Measurements from ENCODE around the gene ECE1.

Gene ECE1

DNA sequence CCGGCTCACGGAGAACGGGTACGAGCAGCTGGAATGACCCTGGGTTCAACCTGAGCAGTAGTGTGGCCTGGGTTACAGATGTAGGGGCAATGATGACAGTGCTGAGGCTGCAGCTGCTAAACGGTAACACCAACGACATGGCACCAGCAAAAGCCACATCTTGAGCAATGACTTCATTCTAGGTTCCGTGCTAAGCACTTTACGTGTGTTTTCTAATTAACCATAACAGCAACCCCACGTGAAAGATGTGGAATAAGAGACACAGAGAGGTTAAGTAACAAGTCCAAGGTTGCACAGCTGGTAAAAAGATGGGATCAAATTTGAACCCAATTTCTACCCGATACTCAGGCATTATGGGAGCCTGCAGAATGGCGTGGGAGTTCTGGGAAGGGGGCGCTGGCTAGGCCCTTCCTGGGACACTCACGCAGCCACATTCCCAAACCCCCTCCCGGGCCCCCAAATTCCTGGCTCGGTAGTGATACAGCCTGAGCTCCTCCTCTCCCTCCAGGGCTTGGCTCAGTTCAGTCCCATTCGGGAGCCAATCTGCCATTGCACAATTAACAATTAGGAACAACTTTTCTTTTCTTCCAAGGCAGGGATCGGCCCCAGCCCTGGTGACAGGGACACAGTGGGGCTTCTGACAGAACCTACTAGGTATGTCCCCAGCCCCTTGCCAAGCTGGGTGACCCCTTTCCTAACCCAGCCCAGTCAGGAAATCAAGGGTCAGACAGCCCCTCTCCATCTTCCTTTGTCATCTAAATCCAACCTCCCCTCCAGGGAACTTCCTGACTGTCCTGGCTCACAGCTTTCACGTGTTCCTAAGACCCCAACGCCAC lies 23.8 kb upstream of the ECE1 start:
- peak overlapping the region; percentile 49 for H3K27ac ChIP-seq (replicated peaks)
- TF ChIP-seq, protein P1, sequence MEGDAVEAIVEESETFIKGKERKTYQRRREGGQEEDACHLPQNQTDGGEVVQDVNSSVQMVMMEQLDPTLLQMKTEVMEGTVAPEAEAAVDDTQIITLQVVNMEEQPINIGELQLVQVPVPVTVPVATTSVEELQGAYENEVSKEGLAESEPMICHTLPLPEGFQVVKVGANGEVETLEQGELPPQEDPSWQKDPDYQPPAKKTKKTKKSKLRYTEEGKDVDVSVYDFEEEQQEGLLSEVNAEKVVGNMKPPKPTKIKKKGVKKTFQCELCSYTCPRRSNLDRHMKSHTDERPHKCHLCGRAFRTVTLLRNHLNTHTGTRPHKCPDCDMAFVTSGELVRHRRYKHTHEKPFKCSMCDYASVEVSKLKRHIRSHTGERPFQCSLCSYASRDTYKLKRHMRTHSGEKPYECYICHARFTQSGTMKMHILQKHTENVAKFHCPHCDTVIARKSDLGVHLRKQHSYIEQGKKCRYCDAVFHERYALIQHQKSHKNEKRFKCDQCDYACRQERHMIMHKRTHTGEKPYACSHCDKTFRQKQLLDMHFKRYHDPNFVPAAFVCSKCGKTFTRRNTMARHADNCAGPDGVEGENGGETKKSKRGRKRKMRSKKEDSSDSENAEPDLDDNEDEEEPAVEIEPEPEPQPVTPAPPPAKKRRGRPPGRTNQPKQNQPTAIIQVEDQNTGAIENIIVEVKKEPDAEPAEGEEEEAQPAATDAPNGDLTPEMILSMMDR (IDR thresholded peaks at IDR 0.05; ENCODE audit: insufficient read depth, low read length): no peak
- TF ChIP-seq POLR2AphosphoS5 (IDR thresholded peaks at IDR 0.05; ENCODE audit: low read depth) (peak; percentile 92), SPI1 (IDR thresholded peaks at IDR 0.05; ENCODE audit: borderline replicate concordance, low read depth) (no peak)
- TF ChIP-seq, protein P2, sequence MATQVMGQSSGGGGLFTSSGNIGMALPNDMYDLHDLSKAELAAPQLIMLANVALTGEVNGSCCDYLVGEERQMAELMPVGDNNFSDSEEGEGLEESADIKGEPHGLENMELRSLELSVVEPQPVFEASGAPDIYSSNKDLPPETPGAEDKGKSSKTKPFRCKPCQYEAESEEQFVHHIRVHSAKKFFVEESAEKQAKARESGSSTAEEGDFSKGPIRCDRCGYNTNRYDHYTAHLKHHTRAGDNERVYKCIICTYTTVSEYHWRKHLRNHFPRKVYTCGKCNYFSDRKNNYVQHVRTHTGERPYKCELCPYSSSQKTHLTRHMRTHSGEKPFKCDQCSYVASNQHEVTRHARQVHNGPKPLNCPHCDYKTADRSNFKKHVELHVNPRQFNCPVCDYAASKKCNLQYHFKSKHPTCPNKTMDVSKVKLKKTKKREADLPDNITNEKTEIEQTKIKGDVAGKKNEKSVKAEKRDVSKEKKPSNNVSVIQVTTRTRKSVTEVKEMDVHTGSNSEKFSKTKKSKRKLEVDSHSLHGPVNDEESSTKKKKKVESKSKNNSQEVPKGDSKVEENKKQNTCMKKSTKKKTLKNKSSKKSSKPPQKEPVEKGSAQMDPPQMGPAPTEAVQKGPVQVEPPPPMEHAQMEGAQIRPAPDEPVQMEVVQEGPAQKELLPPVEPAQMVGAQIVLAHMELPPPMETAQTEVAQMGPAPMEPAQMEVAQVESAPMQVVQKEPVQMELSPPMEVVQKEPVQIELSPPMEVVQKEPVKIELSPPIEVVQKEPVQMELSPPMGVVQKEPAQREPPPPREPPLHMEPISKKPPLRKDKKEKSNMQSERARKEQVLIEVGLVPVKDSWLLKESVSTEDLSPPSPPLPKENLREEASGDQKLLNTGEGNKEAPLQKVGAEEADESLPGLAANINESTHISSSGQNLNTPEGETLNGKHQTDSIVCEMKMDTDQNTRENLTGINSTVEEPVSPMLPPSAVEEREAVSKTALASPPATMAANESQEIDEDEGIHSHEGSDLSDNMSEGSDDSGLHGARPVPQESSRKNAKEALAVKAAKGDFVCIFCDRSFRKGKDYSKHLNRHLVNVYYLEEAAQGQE (IDR thresholded peaks at IDR 0.05; ENCODE audit: insufficient replicate concordance, low read depth): no peak
- peak in 1 of 2 experiments; percentile 76 for DNase-seq (ENCODE audit: low read depth in 1 of 2, low spot score in 1 of 2)
- H3K27me3 ChIP-seq (ENCODE audit: insufficient read depth, poor library complexity, severe bottlenecking): no peaks in the 10 kb centered on the region
- H3K4me3 ChIP-seq (replicated peaks; ENCODE audit: insufficient read depth, low read length): no peak overlapping the region

DNA sequence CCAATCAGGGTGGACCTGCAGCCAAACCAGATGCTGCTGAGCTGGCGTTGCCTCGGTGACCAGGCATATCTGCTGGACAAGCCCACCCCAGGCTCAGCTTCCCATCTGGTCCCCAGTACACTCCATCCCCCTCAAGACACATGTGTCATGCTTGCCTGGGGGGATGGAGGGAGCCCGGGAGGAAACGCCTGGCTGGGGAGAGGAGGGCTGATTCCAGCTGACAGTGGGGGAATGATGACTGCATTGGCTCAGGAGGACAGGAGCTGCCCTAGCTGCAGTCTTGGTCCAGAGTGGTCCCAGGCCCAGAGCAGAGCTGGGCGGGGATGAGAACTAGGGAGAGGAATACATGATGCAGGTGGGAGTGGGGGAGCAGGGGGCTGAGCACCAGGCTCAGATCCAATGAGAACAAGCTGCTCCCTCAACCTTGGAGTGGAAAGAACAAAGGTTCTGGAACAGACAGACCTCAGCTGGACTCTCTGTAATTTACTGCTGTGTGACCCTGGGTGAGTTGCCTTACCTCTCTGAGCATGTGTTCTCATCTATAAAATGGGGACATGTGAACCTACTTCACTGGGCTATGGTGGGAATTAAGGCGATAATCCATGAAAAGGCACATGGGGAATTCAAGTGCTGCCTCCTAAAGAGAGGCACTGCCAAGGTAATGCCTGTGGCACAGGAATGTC lies 23.1 kb upstream of the ECE1 start:
- TF ChIP-seq GABPA (IDR thresholded peaks at IDR 0.05; ENCODE audit: low read depth) (no peak), SPI1 (IDR thresholded peaks at IDR 0.05; ENCODE audit: borderline replicate concordance, low read depth) (no peak), POLR2AphosphoS5 (IDR thresholded peaks at IDR 0.05; ENCODE audit: low read depth) (no peak)
- TF ChIP-seq, protein P1 (IDR thresholded peaks at IDR 0.05; ENCODE audit: insufficient read depth, low read length): no peak
- TF ChIP-seq, protein P2 (IDR thresholded peaks at IDR 0.05; ENCODE audit: insufficient replicate concordance, low read depth): no peak
- Histone ChIP-seq H3K27me3 (ENCODE audit: insufficient read depth, poor library complexity, severe bottlenecking) (no peaks in the 10 kb centered on the region), H3K27ac (replicated peaks) (peak overlapping the region; percentile 49), H3K4me3 (replicated peaks; ENCODE audit: insufficient read depth, low read length) (no peak overlapping the region)
- DNase-seq (ENCODE audit: low read depth in 1 of 2, low spot score in 1 of 2): no peak

DNA sequence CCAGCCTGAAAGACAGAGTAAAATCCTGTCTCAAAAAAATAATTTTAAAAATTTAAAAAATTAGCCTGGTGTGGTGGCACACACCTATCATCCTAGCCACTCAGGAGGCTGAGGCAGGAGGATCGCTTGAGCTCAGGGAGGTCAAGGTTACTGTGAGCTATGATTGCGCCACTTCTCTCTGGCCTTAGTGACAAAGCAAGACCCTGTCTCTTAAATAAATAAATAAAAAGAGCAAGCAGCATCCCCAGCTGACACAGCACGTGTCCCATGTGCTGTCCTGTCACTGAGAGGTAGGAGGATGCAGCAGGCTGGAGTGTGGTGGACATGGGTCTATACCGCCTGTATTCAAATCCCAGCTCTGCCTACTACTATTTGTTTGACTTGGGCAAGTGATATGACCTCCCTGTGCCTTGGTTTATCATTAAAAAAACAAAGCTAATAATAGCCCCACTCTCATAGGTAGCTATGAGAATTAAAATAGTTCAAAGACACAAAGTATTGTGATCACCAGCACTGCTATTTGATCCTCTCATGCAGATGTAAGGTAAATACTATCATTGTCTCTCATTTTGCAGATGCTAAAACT lies 22.2 kb upstream of the ECE1 start:
- H3K27ac ChIP-seq (replicated peaks): no peak overlapping the region
- no peak for DNase-seq (ENCODE audit: low read depth in 1 of 2, low spot score in 1 of 2)
- H3K4me3 ChIP-seq (replicated peaks; ENCODE audit: insufficient read depth, low read length): no peak overlapping the region
- no peaks in the 10 kb centered on the region for H3K27me3 ChIP-seq (ENCODE audit: insufficient read depth, poor library complexity, severe bottlenecking)
- TF ChIP-seq, protein P1 (IDR thresholded peaks at IDR 0.05; ENCODE audit: insufficient read depth, low read length): no peak
- TF ChIP-seq SPI1 (IDR thresholded peaks at IDR 0.05; ENCODE audit: borderline replicate concordance, low read depth): no peak
- TF ChIP-seq, protein P2 (IDR thresholded peaks at IDR 0.05; ENCODE audit: insufficient replicate concordance, low read depth): no peak
- TF ChIP-seq POLR2AphosphoS5 (IDR thresholded peaks at IDR 0.05; ENCODE audit: low read depth): no peak
- TF ChIP-seq GABPA (IDR thresholded peaks at IDR 0.05; ENCODE audit: low read depth): no peak

Data from HL-60 (cell line).